Measurements from ENCODE around the gene ATXN7.

Gene ATXN7

DNA sequence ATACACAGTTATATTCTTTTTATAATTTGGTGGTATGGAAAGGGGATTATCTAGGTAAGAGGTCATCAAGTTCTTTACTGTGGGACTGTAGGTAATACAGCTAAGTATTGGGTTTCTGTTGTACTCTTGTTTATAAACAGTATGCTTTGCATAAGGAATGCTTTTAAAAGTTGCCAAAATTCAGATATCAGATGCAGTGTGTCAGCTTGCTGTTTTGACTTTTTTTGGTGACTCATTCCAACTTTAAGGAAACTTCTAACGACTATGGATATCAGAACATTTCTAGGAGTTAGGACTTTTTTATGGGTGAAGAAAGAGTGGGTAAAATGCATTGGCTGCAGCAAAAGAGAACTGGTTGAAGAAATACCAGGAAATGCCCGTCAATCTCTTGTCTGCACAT, 45.8 kb downstream of the ATXN7 start:
- no peak for DNase-seq

DNA sequence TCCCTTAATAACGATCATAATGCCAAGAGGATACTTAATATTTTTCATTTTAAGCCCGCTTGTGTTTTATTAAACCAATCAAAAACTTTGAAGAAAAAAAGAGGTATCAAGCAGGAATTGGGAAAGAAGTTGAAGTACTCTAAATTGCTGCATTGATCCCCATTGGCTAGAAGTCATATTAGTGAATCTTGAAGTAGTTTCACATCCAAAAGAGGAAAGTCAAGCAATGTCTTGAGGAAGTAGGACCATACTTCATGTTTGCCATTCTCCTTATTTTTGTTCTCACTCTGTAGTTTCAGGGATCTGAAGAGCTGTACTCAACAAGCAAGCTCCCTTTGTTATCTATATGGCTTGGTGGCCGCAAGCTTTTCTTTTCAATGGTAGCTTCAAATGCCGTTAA, 46.3 kb downstream of the ATXN7 start:
- no peak for DNase-seq

DNA sequence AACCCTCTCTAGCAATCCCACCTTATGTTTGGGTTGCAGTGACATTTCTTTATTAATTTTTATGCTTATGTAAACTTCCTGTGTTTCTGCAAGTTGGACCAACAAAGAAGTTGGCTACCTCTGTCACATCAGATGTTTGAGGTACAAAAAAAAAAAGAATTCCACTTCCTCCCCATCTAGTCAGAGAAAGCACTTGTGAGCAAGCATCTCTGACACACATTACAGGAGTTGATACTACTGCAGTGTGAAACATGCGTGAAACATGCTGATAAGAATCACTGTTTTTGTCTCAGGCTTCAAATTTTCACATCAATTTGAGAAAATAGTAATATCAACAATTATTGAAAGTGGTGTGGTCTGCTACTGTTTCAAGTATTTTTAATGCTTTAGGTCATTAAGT, 47.2 kb downstream of the ATXN7 start:
- DNase-seq = peak; percentile 55

DNA sequence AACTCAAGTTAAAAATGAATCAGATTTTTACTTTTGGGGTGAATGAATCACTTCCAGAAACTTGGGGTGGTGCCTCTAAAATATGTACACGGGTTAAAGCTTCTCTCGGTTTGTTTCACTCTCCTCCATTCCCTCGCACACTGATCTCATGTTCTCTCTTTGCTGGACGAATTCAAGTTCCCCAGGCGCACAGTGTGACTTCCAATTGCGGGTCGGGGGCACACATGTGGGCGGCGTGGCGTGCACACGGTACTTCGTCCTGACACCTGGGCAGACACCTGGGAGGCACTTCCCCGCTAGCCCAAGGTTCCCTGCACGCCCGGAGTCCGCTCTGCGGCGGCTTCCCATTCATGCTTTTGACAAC, 47.8 kb downstream of the ATXN7 start:
- DNase-seq = peak; percentile 35

DNA sequence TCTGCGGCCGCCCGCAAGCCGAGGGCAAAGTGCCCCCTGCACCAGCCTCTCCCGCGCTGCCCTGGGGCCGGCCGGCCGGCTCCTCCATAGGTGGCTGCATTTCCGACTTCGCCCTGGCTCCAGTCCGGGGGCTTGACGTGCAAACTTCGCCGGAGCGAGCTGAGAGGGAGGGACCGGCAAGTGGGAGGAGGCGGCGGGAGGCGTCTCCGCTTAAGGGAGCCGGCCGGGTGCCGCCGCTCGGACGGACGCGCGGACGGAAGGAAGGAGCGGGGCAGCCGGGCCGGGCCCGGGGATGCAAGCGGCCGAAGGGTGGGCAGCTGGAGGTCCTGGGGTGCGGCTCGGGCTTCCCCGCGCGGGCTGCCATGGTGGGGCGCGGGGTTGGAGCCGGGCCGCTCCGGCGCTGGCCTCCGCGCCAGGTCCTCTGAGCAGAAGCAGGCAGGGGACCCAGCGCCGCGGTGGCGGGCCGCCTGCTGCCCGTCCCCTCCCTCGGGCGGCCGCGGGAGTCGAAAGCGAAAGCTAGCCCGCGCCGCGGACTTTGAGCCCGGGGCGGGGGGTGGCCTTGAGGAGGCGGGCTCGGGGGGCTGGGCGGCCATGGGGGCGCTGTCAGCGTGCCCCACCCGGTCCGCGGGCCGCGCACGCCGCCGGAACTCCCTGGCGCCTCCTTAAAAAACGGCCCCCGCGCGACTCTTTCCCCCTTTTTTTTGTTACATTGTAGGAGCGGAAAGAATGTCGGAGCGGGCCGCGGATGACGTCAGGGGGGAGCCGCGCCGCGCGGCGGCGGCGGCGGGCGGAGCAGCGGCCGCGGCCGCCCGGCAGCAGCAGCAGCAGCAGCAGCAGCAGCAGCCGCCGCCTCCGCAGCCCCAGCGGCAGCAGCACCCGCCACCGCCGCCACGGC, 48.5 kb downstream of the ATXN7 start, which contains the start of gene SCAANT1:
TSS of gene SCAANT1 (minus strand) at position 511 of the 895 bp plus-strand sequence.
- peak; percentile 86 for DNase-seq

DNA sequence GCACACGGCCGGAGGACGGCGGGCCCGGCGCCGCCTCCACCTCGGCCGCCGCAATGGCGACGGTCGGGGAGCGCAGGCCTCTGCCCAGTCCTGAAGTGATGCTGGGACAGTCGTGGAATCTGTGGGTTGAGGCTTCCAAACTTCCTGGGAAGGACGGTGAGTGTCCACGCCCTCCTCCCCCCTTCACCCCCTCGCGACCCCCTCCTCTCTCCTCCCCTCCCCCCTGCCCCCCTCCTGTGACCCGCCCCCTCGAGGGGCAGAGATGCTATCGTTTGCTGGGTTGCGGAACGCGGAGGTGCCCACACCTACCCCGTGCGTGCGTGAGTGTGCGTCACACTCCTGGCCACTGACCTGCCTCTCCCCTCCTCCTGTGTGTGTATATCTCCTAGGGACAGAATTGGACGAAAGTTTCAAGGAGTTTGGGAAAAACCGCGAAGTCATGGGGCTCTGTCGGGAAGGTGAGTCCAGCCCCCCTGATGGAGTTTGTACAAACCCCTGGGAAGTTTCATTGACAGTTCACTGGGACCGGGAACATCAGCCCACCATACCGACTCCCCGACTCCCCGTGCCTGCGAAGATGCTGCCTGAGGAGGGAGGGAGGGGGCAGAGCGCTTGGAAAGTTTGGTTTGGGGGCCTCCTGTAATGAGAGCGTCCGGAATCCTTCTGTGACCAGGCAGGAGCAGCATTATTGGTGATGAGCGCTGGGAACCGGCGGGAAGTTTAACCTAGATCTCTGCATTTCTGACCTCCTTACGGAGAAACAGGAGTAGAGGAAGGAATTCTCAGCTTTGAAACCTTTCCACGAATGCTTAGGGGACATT, 49.3 kb downstream of the ATXN7 start:
- peak; percentile 36 for DNase-seq

DNA sequence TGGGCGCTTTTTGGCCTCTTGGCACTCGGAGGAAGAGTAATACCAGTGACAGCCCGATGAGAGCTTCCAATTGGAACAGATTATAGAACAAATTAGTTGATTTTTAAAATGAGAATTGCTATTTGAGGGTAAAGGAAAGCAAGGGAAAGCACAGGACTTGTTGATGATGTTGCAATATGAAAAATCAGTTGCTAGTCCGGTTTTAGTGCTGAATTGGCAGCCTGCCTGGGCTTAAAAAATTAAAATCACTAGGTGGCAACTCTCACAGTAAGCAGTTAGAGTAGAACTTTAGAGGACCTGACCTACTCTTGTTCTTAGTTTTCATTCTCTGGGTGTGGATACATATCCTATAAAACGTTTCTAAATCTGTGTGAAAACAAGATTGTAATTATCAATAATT, 50.6 kb downstream of the ATXN7 start:
- DNase-seq = no peak

DNA sequence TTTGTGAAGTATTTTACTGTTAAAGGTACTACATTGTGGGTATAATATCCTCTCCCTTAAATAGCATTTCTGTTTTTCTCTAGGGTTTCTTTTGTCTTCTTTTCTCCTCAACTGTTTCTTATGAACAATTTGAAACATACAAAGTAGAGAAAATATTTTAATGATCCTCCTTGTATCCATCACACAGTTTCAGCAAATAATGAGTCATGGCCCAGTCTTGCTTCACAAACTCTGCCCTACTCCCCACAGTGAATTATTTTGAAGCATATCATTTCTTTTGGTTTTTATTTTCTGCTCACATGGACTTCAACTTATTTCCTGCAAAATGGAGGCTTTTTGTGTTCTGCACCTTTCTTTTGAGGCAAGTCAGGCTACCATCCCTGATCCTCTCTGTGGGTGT, 54.7 kb downstream of the ATXN7 start:
- DNase-seq = no peak

DNA sequence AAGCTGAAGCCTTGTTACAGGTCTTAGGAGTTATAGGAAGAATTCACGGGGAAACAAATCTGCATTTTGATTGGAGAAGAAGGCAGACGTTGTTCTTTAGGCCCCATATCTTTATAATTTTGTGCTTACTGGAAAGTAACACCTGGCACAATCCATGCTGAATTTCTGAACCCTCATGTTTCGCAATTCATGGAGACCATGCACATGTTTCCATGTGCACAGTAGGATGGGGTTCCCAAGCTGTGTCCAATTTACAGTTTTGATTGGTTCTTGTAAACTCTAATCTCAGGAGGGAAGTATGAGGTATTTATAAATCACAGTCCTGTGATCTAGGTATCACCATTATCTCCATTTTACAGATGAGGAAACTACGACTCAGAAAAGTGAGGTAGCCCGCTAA, 56.3 kb downstream of the ATXN7 start:
- no peak for DNase-seq

DNA sequence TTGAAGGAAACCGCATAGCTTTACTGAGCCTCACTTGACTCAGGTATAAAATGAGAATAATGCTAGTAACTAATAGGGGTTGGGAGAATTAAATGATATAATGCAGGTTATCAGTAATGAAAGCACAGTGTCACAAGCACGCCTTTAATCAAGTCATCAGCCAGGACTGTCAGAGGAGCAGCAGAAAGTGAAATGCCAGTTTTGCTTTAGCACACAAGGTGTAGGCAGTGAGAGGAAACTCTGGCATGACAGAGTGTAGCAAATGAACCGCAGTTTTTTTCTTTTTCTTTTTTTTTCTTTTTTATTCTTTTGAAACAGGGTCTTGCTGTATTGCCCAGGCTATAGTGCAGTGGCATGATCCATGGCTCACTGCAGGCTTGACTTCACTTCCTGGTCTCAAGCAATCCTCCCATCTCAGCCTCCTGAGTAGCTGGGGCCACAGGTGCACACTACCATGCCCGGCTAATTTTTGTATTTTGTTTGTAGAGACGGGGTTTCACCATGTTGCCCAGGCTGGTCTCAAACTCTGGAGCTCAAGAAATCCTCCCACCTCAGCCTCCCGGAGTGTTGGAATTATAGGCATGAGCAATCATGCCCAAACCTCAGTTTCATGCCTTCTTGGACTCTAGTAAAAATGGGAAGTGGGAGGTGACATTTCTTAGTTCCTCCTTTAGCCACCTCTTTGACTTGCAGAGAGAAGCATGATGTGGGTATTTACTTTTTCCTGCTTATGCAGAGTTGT, 58.2 kb downstream of the ATXN7 start:
- no peak for DNase-seq

DNA sequence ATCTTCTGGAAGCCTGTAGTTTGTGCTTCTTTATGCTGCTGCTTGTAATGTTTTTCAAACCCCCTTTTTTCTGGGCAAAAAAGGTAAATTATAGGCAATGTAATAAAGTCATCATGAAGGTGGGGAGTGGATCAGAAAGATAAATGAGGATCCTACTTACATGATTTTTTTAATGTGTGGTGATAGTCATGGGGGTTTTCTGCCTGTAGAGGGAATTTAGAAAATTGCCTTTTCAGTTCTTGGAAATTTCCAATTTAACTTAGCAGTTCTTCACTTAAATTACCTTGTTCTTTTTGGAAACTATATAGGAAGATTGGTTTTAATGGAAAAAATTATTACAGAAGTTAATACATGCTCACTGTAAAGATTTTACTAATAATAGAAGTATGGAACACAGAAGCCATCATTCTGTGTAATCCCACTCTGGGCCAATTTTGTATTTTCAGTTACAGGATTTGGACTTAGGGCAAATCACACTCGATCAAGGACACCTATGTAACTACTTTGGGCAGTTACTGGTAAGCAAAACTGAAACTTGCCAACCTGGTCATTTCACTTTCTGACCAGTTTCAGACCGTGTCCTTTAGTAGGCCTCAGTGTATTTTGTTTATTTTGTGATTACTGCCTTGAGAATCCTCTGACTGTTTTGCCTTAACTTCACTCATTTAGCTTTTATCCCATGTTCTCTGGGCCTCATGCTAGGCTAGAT, 59.0 kb downstream of the ATXN7 start:
- DNase-seq = no peak

DNA sequence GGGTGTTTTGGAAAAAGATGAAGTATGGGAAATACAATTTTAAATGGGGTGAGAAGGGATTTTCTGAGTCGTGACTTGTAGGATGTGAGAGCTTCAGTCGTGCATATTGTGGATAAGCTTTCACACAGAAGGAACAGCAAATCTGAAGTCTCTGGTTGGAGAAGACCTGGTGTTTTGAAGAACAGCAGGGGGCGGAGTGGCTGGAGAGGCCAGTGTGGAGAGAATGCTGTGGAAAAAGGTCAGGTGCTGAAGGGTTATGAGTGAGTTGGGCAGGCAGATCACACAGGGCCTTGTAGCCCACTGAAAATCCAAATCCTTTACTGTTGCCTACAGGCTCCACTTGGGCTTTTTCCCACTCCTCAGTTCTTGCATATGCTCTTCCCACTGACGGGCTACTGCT, 62.6 kb downstream of the ATXN7 start:
- no peak for DNase-seq

DNA sequence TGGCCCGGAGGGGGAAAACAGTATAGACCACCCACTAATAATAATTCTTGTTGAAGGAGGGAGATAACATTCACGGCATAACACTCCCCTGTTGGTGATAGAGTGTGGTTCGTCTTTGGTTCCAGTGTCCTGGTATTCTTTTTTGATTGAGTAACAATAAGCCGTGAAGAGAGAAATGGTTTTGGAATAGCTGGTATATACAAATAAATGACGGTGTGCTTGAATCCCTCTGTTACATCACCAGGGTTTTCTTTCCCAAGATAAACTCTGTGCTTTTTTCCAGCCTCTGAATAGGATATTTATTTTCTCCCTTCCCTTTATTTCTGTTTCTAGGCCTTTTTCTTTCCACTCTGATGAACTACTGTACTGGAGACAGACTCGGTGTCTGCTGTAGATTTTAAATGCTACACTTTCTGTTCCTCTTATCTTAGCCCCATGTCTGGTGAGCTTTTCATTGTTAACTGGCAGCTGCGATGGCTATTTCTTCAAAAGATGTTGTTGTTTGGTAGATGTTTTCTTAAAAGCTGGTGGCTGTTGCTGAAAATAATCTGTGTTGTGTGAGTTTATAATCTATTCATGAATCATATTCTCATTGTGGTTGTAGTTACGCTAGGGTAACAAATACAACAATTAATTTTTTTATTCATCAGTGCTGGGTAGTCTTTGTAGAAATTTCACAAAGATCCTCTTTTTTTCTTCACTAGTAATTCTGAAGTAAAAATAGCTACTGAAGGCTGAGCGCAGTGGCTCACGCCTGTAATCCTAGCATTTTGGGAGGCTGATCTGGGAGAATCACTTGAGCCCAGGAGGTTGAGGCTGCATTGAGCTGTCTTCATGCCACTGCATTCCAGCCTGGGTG, 64.0 kb downstream of the ATXN7 start:
- no peak for DNase-seq

DNA sequence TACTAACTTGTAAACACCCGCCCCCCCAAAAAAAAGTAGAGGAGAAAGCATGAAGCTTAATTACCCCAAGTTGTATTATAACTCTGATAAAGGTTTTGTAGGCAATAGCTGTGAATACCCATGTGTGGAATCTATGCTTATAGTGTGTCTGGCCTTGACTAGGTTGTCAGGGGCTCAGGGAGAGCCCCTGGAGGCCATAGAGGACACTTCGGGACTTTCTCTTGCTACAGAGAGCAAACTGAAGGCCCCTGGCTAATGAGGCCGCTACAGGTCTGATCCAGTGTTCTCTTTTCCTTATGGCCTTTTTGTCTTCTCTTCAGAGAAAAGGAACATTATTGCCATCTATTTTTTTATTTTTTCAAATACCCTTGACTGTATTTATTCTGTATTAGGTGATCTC, 67.6 kb downstream of the ATXN7 start:
- no peak for DNase-seq

DNA sequence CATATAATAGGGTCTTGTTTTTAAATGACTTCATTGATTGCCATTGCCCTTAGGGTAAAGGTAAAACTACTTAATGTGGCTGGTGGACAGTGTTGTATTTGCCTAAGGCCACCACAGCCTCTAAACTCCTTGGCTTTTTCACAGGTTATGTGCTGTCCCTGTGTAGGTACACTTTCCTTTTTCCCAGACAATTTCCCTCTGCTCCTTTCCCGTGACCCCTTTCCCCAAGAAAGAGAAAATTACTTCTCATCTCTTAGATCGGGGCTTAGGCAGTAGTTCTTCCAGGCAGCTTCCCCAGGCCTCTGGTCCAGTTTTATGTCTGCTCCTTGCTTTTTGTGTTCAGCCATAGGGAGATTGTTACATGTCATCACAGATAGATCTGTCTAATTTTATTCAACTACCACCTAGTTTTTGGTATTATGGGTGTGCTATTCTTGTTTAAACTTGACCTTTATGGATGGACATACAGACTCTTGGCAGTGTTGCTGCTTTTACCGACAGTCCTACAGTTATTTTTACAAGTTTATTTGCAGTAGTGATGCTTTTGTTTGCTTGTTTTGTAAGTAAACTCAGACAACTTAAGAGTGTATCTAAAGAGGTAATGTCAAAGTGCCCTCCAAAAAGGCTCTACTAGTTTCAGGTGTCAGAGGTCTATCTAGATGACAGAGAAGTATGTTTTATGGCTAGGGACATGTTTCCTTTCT, 69.0 kb downstream of the ATXN7 start:
- DNase-seq = no peak

DNA sequence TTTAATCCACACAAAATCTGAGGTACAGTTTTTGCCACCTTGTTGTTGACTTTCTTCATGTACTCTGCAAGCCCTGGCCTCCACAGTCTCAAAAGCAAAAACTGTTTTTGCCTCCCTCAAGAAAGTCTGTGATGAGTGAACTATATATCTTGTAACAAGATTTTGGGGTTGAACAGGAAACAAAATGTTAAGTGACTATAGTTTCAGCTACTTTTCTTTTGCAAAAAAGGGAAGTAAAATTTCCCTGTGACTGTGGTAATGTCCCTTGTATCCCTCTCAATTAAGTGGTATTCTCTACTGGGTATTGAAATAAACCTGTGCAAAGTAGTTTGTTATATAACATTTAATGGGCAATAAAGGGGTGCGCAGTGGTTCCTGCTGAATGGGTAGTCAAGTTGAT, 69.8 kb downstream of the ATXN7 start:
- no peak for DNase-seq

DNA sequence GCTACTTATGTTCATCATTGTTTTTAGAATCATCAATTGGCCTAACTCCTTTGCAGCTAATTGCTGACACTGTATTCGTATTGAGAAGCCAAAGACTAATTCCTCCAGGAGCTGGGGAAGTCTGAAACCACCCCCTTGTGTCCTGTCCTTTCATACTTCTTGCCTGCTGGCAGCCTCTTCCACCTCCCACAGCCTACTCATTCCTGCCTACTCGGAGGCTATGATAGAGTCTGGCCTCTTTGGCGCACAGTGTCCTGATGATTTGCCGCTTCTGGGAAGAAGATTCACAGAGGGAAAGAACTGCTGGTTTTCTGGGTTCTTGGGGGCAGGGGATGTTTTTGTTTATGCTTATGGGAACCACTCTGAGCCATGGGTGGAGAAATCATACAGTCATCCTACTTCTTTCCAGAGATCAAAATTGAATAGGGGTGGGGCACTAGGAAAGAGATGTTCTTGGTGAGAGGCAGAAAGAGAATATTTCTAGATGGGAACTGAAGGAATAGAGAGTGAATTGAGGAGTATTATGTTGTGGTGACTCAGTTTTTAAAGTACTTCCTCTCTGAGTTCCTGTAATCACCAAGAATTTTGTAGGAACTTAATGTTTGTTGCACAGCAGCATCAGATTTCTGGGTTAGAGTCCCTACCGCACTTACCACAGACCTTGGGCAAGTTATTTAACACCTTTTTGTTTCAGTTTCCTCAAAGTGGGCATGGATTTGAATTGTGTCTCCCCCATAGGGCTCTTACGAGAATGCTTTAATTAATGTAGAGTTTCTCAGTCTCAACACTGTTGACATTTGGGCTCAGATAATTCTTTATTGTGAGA, 70.6 kb downstream of the ATXN7 start:
- DNase-seq = peak; percentile 55

DNA sequence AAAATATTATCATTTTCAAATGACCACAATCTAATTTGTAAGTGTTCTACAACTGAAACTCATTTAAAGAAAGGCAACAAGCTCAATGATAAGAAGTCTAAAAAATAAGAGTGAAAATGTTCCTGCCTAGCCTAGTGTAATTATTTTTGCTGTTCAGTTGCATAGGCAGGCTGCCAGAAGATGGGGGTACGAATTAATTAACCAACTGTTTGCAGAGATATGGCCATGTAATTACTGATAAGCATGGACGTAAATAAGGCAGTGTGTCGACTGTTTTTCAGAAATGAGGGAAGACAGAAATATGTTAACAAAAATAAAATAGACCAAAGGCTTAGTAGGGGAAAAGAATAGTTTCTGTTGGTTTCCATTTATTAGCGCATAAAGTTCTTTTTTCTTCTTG, 73.3 kb downstream of the ATXN7 start:
- DNase-seq = no peak

DNA sequence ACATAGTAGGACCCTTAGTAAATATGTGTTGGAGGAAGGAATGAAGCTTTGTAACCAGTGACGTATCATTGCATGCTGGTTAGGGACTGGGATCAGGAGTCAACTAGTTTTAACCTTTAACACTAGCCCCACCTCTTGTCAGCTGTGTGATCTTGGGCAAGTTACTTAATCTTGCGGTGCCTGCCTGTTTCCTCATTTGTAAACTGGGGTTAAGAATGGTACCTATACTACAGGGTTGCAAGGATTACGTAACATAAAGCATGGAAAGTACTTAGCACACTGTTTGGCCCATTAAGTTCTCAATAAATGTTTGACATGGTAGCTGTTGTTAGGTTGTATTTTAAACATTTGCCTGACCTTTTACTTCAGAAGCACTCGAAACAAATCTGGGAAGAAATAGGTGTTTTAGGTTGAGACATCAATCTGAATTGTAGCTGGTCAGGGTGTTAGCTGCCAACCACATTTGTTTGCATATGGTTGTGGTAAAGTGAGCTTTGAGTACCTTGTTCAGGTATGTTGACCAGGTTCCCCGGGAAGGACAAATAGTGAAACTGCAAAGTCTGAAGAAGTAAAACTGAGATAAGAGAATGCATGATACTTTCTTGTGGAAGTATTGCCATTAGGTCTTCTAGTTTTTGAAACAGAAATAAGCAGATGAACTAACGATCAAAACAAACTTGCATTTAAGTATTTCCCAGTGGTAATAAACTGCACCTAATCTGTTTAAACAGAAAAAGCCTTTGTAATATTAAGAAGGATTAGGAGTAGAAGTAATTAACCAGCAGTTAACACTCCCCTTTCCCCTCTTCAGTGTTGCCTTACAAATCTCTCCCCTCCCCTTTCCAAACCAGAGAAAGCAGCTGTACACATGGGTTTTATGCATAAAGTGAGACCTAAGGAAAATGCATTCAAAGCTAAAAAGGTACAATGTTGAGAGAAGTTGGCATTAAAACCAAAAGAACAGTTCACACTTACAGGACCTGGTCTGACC, 74.3 kb downstream of the ATXN7 start:
- DNase-seq = peak; percentile 27
